ENCODE measurements around the gene RNF34.

The RNF34 gene

GRCh38 chr12:121439715-121440114 lies 39.8 kb downstream of the RNF34 start:
- DNase-seq (ENCODE audit: low read depth in 2 of 2), result no peak

GRCh38 chr12:121440768-121441167 lies 40.9 kb downstream of the RNF34 start:
- no peak for DNase-seq (ENCODE audit: low read depth in 2 of 2)

- no peak for DNase-seq (ENCODE audit: low read depth in 2 of 2)
Measured at GRCh38 chr12:121441555-121441954, 41.6 kb downstream of the RNF34 start.

GRCh38 chr12:121442028-121442948 lies 42.4 kb downstream of the RNF34 start:
- no peak for DNase-seq (ENCODE audit: low read depth in 2 of 2)

GRCh38 chr12:121443193-121443870 lies 43.4 kb downstream of the RNF34 start:
- peak in 1 of 2 experiments; percentile 25 for DNase-seq (ENCODE audit: low read depth in 2 of 2)

DNA sequence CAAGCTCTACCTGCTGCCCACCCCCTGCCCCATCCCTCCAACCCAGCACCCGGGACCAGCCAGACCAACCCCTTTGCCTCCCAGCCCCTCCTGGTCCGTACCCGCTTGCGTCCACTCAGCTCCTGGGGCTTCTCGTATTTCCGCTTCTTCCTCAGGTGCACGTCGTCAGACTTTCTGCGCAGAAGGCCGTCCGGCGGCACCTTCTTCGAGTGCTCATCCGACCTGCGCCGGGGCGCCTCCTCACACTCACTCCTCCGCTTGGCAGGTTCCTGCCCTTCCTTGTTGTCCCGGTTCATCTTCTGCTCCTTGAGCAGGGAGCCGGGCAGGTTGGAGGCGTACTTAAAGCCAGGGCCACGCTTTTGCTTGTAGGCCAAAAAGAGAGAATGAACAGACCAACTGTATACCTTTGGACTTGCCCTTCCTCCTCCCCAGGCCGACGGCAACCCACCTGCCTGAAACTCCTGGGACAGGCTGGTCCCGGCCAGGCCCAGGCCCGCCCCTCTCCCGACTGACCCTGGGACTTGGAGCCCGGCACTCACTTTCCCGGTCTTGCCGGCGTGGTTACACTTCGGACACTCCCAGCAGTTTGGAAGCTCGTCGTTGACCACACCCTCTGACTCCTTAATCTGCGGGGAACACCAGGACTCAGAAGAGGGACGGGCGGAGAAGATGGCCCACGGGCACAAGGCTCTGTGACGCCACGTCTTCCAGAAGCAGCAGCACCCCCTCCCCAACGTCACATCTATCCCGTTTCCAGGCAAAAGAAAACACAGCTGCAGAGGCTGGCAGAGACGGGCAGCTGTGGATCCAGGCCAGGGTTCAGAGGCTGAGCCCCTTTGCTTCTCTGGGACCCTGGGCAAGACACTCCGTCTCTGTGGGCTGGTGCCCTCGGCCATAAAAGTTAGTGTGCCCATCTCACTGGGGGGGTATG lies 44.3 kb downstream of the RNF34 start:
- no peak for DNase-seq (ENCODE audit: low read depth in 2 of 2)

GRCh38 chr12:121444842-121445202 lies 44.9 kb downstream of the RNF34 start:
- DNase-seq (ENCODE audit: low read depth in 2 of 2), result no peak

- no peak for DNase-seq (ENCODE audit: low read depth in 2 of 2)
Measured at GRCh38 chr12:121446750-121447149, 46.8 kb downstream of the RNF34 start.

- DNase-seq (ENCODE audit: low read depth in 2 of 2), result no peak
Measured at GRCh38 chr12:121448771-121449315, 48.9 kb downstream of the RNF34 start.

- peak in 1 of 2 experiments; percentile 16 for DNase-seq (ENCODE audit: low read depth in 2 of 2)
Measured at GRCh38 chr12:121451961-121452339, 52.0 kb downstream of the RNF34 start.

GRCh38 chr12:121452340-121452984 lies 52.5 kb downstream of the RNF34 start:
- no peak for DNase-seq (ENCODE audit: low read depth in 2 of 2)

- no peak for DNase-seq (ENCODE audit: low read depth in 2 of 2)
Measured at GRCh38 chr12:121452985-121453360, 53.1 kb downstream of the RNF34 start.

GRCh38 chr12:121453629-121454028 lies 53.7 kb downstream of the RNF34 start:
- DNase-seq (ENCODE audit: low read depth in 2 of 2), result no peak

DNA sequence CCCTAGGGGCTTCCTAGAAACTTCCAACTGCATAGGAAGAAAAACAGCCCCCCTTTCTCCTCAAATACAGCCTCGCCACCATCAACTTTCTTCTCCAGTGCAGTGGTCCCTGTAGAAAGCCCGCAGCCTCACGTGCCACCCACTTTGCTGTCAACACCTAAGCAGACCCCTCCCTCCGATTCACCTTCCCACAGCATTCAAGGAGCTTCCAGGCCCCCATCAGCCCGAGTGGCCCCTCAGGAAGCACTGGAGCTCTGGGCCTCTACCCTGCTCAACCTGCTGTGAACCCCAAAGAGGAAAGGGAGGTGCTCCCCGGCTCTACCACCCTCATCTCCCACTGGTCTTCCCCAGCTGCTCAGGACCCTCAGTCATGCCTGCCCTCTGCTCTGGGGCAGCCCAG lies 55.0 kb downstream of the RNF34 start:
- no peak for DNase-seq (ENCODE audit: low read depth in 2 of 2)

DNA sequence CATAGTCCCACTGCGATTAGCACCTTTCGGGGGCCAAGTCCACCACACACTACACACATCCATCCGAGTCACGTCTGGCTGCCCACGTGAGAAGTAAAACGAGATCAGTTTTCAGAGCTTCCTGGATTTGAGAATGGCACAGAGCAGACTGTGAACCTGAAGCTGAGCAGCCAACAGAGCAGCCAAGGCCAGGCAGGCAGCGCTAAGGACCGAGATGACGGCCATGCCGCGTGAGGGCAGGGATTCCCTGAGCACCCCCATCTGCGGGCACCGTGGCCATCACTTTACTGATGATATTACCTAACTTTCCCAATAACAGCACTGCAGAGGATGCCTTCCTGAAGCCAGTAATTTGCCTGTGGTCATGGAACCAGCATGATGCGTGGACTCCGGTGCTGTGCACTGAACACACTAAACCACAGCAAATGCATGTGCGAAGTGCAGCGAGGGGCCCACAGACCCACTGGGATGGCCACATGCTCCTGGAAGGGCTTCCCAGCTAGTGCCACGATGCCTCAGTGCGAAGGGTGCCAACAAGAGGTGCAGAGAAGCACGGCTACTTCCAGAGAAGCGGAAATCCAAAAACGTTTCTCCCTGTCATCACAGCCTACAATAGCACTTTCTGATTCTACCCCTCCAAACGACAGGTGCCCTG lies 56.0 kb downstream of the RNF34 start:
- no peak for DNase-seq (ENCODE audit: low read depth in 2 of 2)

GRCh38 chr12:121456551-121456950 lies 56.6 kb downstream of the RNF34 start:
- DNase-seq (ENCODE audit: low read depth in 2 of 2), result no peak

DNA sequence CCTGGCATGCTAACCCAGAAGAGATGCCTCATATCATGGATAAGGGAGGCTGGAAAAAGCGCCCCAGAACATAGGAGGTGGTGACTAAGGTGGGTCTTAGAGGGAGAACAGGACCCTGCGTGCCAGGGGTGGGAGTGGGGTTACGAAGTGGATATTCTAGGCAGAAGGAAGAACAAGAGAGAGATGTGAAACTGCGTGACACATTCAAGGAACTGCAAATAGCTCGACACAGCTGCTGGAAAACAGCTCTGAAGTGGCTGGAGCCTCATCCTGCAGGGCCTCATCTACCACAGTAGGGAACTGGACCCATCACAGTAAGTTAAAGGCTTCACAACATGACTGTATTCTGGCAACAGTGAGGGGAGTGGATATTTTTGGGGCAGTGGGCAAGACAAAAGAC lies 61.1 kb downstream of the RNF34 start:
- no peak for DNase-seq (ENCODE audit: low read depth in 2 of 2)

DNA sequence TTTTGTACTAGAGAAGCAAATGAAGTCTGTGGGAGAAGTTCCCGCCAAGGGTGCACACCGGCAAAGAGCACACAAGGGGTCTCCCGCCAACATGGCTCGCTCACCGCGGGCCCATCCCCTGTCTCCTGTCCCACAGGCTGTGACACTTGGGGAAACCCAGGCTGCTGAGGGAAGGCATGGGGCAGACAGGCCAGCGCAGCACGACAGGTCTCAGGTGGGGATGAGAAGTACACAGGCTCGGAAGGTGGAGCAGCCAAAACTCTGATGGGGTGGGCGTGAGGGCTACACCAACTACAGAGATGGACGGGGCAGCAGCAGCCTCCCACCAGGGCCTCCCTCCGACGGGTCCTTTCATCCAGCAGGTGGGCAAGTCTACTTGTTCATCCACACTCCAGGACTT lies 64.4 kb downstream of the RNF34 start:
- no peak for DNase-seq (ENCODE audit: low read depth in 2 of 2)

- no peak for DNase-seq (ENCODE audit: low read depth in 2 of 2)
Measured at GRCh38 chr12:121465921-121466793, 66.2 kb downstream of the RNF34 start.
